HepG2 (cell line): ENCODE measurements around the gene TOP2A. TPM values are rescaled to one million over a fixed set of nuclear protein-coding genes. Genes with fewer than 3 reads are reported as not detected.

Experiments
- ARID2 ChIP-seq: sonication (generic); formaldehyde crosslinking; IDR thresholded peaks from 2 replicates; pipeline ENCODE4 v1.8.1; 2022; ENCODE audit warnings: mild to moderate bottlenecking, missing genetic modification reagents, borderline replicate concordance
- ARNT ChIP-seq: fragments of 450-650 bp; IDR thresholded peaks from 2 replicates; pipeline ENCODE4 v1.6.1; 2017
- ARNT2 ChIP-seq: sonication (generic); formaldehyde crosslinking; IDR thresholded peaks from 2 replicates; pipeline ENCODE4 v1.8.0; 2022; ENCODE audit warnings: mild to moderate bottlenecking, low read depth, missing genetic modification reagents, moderate library complexity
- CBX2 ChIP-seq, 2 experiments: fragments of 200-600 bp in 1 of 2; sonication (generic); formaldehyde crosslinking in 1 of 2; IDR thresholded peaks; 2 replicates each; pipeline versions ENCODE4 v1.7.0 to v1.8.1; 2018 to 2022; ENCODE audit warnings: low read depth in 2 of 2, low read length in 1 of 2, mild to moderate bottlenecking in 1 of 2, missing genetic modification reagents in 1 of 2
- GATA4 ChIP-seq: sonication (generic); IDR thresholded peaks from 2 replicates; pipeline ENCODE4 v1.6.1; 2016; ENCODE audit warnings: antibody characterized with exemption, low read depth, borderline replicate concordance
- HIC2 ChIP-seq: sonication (generic); formaldehyde crosslinking; IDR thresholded peaks from 2 replicates; pipeline ENCODE4 v1.9.0; 2022; ENCODE audit warnings: low read depth, missing genetic modification reagents
- MAX ChIP-seq: IDR thresholded peaks from 2 replicates; pipeline ENCODE4 v1.6.1; 2012; ENCODE audit warnings: inconsistent platforms
- MIXL1 ChIP-seq: IDR thresholded peaks from 2 replicates; pipeline ENCODE4 v1.6.1; 2016
- NR0B2 ChIP-seq: sonication (generic); formaldehyde crosslinking; IDR thresholded peaks from 2 replicates; pipeline ENCODE4 v1.4.0; 2020; ENCODE audit warnings: mild to moderate bottlenecking, missing genetic modification reagents
- SAP130 ChIP-seq: IDR thresholded peaks from 2 replicates; pipeline ENCODE4 v1.6.1; 2016; ENCODE audit warnings: low read depth
- ZC3H4 ChIP-seq: sonication (generic); formaldehyde crosslinking; IDR thresholded peaks from 2 replicates; pipeline ENCODE4 v1.4.0; 2020; ENCODE audit warnings: missing genetic modification reagents, borderline replicate concordance
- ZIK1 ChIP-seq: sonication (generic); formaldehyde crosslinking; IDR thresholded peaks from 2 replicates; pipeline ENCODE4 v1.5.0; 2020; ENCODE audit warnings: mild to moderate bottlenecking, low read depth, missing genetic modification reagents, borderline replicate concordance
- ZNF30 ChIP-seq: sonication (generic); formaldehyde crosslinking; IDR thresholded peaks from 2 replicates; pipeline ENCODE4 v1.5.0; 2020; ENCODE audit warnings: mild to moderate bottlenecking, missing genetic modification reagents
- ZNF556 ChIP-seq: sonication (generic); formaldehyde crosslinking; IDR thresholded peaks from 2 replicates; pipeline ENCODE4 v1.4.0; 2020; ENCODE audit warnings: mild to moderate bottlenecking, missing genetic modification reagents, borderline replicate concordance
- ZNF570 ChIP-seq: sonication (generic); formaldehyde crosslinking; IDR thresholded peaks from 2 replicates; pipeline ENCODE4 v1.4.0; 2020; ENCODE audit warnings: mild to moderate bottlenecking, missing genetic modification reagents, borderline replicate concordance
- ZNF768 ChIP-seq: sonication (generic); formaldehyde crosslinking; IDR thresholded peaks from 2 replicates; pipeline ENCODE4 v1.4.0; 2020; ENCODE audit warnings: missing genetic modification reagents
- ZNF776 ChIP-seq: sonication (generic); formaldehyde crosslinking; IDR thresholded peaks from 2 replicates; pipeline ENCODE4 v1.4.0; 2020; ENCODE audit warnings: mild to moderate bottlenecking, missing genetic modification reagents
- ZNF780A ChIP-seq: sonication (generic); formaldehyde crosslinking; IDR thresholded peaks from 2 replicates; pipeline ENCODE4 v1.8.0; 2022; ENCODE audit warnings: mild to moderate bottlenecking, missing genetic modification reagents, moderate library complexity
- polyA plus RNA-seq, 8 experiments: library from polyadenylated mRNA; depleted of rRNA in 3 of 8; stranded (reverse) in 7 of 8; unstranded in 1 of 8; fragments of >200 nt; fragmentation: Illumina TruSeq in 4 of 8; extraction: Trizol in 4 of 8; gene quantifications; 2 replicates each; pipeline versions ENCODE4 v1.2.1 to v1.2.3, GENCODE V29; 2011 to 2016; ENCODE audit warnings: low read depth in 4 of 8, missing spikeins in 1 of 8, mixed read lengths in 1 of 8; ENCODE audit not compliant: insufficient read depth in 1 of 8
- total RNA-seq, 5 experiments: library from RNA; depleted of rRNA; stranded (reverse); fragments of >200 nt; fragmentation: Illumina TruSeq; extraction: Trizol; gene quantifications; 2 replicates each; pipeline ENCODE4 v1.2.3, GENCODE V29; 2016; ENCODE audit warnings: low read depth in 1 of 5
- TF ChIP-seq, protein P1 (sequence below): sonication (generic); formaldehyde crosslinking; conservative IDR thresholded peaks from 2 replicates; pipeline ENCODE4 v1.4.0; 2020; ENCODE audit warnings: missing genetic modification reagents
- TF ChIP-seq, protein P2 (sequence below): sonication (generic); formaldehyde crosslinking; IDR thresholded peaks from 2 replicates; pipeline ENCODE4 v1.9.0; 2021; ENCODE audit warnings: missing genetic modification reagents, borderline replicate concordance
- TF ChIP-seq, protein P3 (sequence below): conservative IDR thresholded peaks from 2 replicates; pipeline ENCODE4 v1.6.1; 2018; ENCODE audit warnings: missing genetic modification reagents

The TOP2A gene
- total and polyA plus RNA-seq, 2 of the 13 experiments (the other 11 are each of a cell fraction or from before 2014, with no cell fraction given), result 108 to 327 TPM

DNA sequence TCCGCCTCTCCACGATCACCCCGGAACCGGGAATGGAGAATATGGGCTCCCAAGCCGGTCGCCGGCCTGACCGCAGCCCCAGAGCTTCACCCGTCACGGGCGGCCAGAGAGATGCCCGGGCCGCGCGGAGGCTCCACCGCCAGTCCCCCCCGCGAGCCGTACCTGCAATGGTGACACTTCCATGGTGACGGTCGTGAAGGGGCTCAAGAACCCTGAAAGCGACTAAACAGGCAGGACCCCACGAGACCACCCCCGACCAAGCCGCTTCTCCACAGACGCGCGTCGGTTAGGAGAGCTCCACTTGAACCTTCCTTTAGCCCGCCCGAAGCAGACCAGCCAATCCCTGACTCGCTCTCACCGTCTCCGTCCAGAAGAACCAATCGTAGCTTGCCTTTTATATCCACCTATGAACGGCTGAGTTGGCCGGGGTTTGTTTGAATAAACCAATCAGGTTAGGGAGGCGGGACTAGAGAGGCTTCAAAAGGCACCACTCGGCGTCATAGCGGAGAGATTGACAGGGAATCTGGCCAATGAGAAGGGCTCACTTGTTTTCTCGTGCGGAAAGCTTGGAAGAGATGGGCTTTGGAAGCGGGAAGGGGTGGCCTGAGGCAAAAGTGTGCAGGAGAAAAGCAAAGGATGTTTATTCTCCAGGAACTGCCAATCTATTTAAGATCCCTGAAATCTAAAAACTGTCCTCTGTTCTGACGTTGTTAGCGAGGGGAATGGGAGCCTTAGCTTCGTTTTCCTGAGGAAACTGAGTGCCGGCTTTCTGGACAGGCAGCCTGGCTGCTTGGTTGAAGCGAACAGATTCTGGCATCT lies at the start of gene TOP2A (continued):
- TF ChIP-seq ZNF30 (CRISPR knock-in tag) (no peak), ARNT (no peak), MAX (peak; percentile 65), GATA4 (no peak), ARNT2 (peak; percentile 88), NR0B2 (CRISPR knock-in tag) (no peak), ZNF768 (peak; percentile 67; the same call in 1 of the 2 replicates), HIC2 (no peak), ZNF776 (CRISPR knock-in tag) (no peak), ZIK1 (CRISPR knock-in tag) (no peak; the same call in 1 of the 2 replicates), MIXL1 (no peak), ZNF556 (CRISPR knock-in tag) (no peak), CBX2 (IDR thresholded peaks at IDR 0.05; ENCODE audit: low read depth, low read length) (no peak), CBX2 (CRISPR knock-in tag; IDR thresholded peaks at IDR 0.05; ENCODE audit: low read depth) (0 out of 2 replicates have a peak, but pooled peaks have one; percentile 13), ZC3H4 (CRISPR knock-in tag) (no peak), SAP130 (CRISPR knock-in tag) (peak; percentile 99), ZNF570 (no peak), ARID2 (peak; percentile 88), ZNF780A (peak; percentile 84)
- TF ChIP-seq, protein P1, sequence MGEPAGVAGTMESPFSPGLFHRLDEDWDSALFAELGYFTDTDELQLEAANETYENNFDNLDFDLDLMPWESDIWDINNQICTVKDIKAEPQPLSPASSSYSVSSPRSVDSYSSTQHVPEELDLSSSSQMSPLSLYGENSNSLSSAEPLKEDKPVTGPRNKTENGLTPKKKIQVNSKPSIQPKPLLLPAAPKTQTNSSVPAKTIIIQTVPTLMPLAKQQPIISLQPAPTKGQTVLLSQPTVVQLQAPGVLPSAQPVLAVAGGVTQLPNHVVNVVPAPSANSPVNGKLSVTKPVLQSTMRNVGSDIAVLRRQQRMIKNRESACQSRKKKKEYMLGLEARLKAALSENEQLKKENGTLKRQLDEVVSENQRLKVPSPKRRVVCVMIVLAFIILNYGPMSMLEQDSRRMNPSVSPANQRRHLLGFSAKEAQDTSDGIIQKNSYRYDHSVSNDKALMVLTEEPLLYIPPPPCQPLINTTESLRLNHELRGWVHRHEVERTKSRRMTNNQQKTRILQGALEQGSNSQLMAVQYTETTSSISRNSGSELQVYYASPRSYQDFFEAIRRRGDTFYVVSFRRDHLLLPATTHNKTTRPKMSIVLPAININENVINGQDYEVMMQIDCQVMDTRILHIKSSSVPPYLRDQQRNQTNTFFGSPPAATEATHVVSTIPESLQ (CRISPR knock-in tag), result no peak
- TF ChIP-seq, protein P2, sequence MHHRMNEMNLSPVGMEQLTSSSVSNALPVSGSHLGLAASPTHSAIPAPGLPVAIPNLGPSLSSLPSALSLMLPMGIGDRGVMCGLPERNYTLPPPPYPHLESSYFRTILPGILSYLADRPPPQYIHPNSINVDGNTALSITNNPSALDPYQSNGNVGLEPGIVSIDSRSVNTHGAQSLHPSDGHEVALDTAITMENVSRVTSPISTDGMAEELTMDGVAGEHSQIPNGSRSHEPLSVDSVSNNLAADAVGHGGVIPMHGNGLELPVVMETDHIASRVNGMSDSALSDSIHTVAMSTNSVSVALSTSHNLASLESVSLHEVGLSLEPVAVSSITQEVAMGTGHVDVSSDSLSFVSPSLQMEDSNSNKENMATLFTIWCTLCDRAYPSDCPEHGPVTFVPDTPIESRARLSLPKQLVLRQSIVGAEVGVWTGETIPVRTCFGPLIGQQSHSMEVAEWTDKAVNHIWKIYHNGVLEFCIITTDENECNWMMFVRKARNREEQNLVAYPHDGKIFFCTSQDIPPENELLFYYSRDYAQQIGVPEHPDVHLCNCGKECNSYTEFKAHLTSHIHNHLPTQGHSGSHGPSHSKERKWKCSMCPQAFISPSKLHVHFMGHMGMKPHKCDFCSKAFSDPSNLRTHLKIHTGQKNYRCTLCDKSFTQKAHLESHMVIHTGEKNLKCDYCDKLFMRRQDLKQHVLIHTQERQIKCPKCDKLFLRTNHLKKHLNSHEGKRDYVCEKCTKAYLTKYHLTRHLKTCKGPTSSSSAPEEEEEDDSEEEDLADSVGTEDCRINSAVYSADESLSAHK, result no peak
- TF ChIP-seq, protein P3, sequence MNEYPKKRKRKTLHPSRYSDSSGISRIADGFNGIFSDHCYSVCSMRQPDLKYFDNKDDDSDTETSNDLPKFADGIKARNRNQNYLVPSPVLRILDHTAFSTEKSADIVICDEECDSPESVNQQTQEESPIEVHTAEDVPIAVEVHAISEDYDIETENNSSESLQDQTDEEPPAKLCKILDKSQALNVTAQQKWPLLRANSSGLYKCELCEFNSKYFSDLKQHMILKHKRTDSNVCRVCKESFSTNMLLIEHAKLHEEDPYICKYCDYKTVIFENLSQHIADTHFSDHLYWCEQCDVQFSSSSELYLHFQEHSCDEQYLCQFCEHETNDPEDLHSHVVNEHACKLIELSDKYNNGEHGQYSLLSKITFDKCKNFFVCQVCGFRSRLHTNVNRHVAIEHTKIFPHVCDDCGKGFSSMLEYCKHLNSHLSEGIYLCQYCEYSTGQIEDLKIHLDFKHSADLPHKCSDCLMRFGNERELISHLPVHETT (CRISPR knock-in tag), result no peak
